ENCODE results near the gene PDE4D.

DNA sequence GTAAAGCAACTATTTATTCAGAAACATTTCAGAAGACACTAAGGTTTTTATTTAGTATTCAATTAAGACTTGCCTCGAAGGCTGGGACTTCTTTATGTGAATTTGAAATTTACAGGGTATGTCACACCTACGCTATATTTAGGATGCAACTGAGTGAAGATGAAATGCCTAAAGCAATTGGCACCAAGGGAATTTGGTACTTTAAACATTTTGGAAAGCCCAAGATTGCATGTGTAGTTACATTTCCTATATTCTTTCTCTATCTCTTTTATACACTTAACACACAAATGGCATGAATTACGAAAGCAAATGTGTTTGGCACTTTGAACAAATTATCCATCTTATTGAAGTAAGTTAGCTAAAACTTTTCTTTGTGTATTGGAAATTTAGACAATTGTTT, 633.3 kb downstream of the PDE4D start:
- TF ChIP-seq, protein P1, sequence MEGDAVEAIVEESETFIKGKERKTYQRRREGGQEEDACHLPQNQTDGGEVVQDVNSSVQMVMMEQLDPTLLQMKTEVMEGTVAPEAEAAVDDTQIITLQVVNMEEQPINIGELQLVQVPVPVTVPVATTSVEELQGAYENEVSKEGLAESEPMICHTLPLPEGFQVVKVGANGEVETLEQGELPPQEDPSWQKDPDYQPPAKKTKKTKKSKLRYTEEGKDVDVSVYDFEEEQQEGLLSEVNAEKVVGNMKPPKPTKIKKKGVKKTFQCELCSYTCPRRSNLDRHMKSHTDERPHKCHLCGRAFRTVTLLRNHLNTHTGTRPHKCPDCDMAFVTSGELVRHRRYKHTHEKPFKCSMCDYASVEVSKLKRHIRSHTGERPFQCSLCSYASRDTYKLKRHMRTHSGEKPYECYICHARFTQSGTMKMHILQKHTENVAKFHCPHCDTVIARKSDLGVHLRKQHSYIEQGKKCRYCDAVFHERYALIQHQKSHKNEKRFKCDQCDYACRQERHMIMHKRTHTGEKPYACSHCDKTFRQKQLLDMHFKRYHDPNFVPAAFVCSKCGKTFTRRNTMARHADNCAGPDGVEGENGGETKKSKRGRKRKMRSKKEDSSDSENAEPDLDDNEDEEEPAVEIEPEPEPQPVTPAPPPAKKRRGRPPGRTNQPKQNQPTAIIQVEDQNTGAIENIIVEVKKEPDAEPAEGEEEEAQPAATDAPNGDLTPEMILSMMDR (IDR thresholded peaks at IDR 0.05; ENCODE audit: insufficient read depth, low read depth, low read length) = no peak
- TF ChIP-seq EZH2 (IDR thresholded peaks at IDR 0.05; ENCODE audit: insufficient read depth, low read length) = no peak

Data from astrocyte (in vitro differentiated cells and primary cell).